ENCODE results near the gene GPER1.

- TF ChIP-seq SP1 (IDR thresholded peaks at IDR 0.05; ENCODE audit: low read depth) (no peak), POLR2AphosphoS5 (IDR thresholded peaks at IDR 0.05; ENCODE audit: low read depth, low read length) (no peak), RAD21 (IDR thresholded peaks at IDR 0.05; ENCODE audit: low read depth) (no peak), CTCF (IDR thresholded peaks at IDR 0.05 in 2 of 3, conservative IDR thresholded peaks at IDR 0.05 in 1 of 3; ENCODE audit: borderline replicate concordance in 1 of 3, insufficient read depth in 1 of 3, low read depth in 2 of 3, low read length in 2 of 3) (no peak), POLR2A (IDR thresholded peaks at IDR 0.05; ENCODE audit: borderline replicate concordance, extremely low read depth, insufficient read depth, insufficient read length) (no peak), MAX (IDR thresholded peaks at IDR 0.05) (no peak), SIN3A (IDR thresholded peaks at IDR 0.05; ENCODE audit: low read depth) (no peak), EZH2 (IDR thresholded peaks at IDR 0.05) (no peak), CEBPB (IDR thresholded peaks at IDR 0.05; ENCODE audit: low read depth) (no peak), ELF1 (IDR thresholded peaks at IDR 0.05; ENCODE audit: borderline replicate concordance, low read depth) (no peak), TCF7L2 (IDR thresholded peaks at IDR 0.05; ENCODE audit: borderline replicate concordance, extremely low read depth, insufficient read depth, insufficient read length) (no peak)
Measured at GRCh38 chr7:1090236-1090635, 2.3 kb downstream of the GPER1 start.
